Lower leg skin (tissue), 4 donors: ENCODE data around the gene SCGB2A2. TPM values are rescaled to one million over a fixed set of nuclear protein-coding genes. Genes with fewer than 3 reads are reported as not detected.

Experiments used
- DNase-seq, 2 donors: peaks; one replicate each; pipeline ENCODE4 v3.0.0-alpha.2; 2019; ENCODE audit warnings: low spot score in 2 of 2
- H3K4me3 ChIP-seq: fragments of 200-600 bp; sonication (generic); 2 replicates; pipeline ENCODE4 v1.5.1; 2017; ENCODE audit warnings: mild to moderate bottlenecking, low read depth; ENCODE audit not compliant: poor library complexity, severe bottlenecking
- POLR2A ChIP-seq, 2 donors: fragments of 450-650 bp; IDR thresholded peaks; one replicate each; pipeline ENCODE4 v1.6.1; 2016 to 2017; ENCODE audit warnings: antibody characterized with exemption in 2 of 2, mild to moderate bottlenecking in 1 of 2, moderate library complexity in 1 of 2
- WGBS, 2 donors: methylation state at CpG; one replicate each; pipeline ENCODE4 v1.1.5; 2018; 5-methylcytosine and 5-hydroxymethylcytosine counted together
- intact Hi-C: fragments of 100-400 bp; cut with DNase I; formaldehyde crosslinking; loops from one replicate; pipeline ENCODE4 v1.15.0; 2023; ENCODE audit warnings: low total_unique reads
- total RNA-seq, 4 donors: library from RNA; depleted of rRNA; stranded (reverse); fragments of >200 nt; gene quantifications; one replicate each; pipeline ENCODE4 v1.1.0, GENCODE V29; 2016
- TF ChIP-seq, protein P1 (sequence below), 3 donors: fragments of 450-650 bp; IDR thresholded peaks; one replicate each; pipeline ENCODE4 v1.5.1; 2016; ENCODE audit warnings: antibody characterized with exemption in 3 of 3, mild to moderate bottlenecking in 3 of 3, moderate library complexity in 2 of 3

Gene SCGB2A2
- total RNA-seq, 4 donors from 2014 or later = 410 to 1,440 (median 953) TPM

GRCh38 chr11:62273284-62273683 is 3.3 kb downstream of the SCGB2A2 start:
- 81 to 86% methylated on average over 5 of the region's 5 CpGs for WGBS, 2 donors
- TF ChIP-seq, protein P1, sequence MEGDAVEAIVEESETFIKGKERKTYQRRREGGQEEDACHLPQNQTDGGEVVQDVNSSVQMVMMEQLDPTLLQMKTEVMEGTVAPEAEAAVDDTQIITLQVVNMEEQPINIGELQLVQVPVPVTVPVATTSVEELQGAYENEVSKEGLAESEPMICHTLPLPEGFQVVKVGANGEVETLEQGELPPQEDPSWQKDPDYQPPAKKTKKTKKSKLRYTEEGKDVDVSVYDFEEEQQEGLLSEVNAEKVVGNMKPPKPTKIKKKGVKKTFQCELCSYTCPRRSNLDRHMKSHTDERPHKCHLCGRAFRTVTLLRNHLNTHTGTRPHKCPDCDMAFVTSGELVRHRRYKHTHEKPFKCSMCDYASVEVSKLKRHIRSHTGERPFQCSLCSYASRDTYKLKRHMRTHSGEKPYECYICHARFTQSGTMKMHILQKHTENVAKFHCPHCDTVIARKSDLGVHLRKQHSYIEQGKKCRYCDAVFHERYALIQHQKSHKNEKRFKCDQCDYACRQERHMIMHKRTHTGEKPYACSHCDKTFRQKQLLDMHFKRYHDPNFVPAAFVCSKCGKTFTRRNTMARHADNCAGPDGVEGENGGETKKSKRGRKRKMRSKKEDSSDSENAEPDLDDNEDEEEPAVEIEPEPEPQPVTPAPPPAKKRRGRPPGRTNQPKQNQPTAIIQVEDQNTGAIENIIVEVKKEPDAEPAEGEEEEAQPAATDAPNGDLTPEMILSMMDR (IDR thresholded peaks at IDR 0.05) = no peak
- no peak for TF ChIP-seq POLR2A (IDR thresholded peaks at IDR 0.05)
- no peak for DNase-seq
- intact Hi-C loops = no loop called here
- H3K4me3 ChIP-seq = no peak overlapping the region

GRCh38 chr11:62273789-62274275 is 3.9 kb downstream of the SCGB2A2 start:
- intact Hi-C loops = no loop called here
- 77 to 83% methylated on average over 7 of the region's 7 CpGs for WGBS, 2 donors
- no peak for DNase-seq
- H3K4me3 ChIP-seq = no peak overlapping the region
- no peak for TF ChIP-seq POLR2A (IDR thresholded peaks at IDR 0.05)
- TF ChIP-seq, protein P1 (IDR thresholded peaks at IDR 0.05) = no peak

DNA sequence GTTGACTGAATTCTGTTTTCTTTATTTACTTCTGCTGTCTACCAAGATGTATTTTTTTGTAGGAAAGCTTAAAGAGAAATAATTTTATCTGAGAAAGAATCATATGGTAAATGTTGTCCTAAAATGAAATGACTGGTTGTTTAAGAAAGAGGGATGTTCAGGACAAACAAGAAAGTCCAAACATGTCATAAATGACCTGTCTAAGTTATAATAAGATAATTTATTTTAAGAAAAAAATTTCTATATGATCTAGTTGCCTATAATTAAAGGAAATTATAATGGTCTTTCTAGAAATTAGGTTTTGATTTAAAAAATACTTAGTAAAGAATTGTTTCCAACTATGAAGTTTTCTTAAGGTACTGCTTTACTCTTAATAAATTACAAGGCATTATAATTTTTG is 10.5 kb downstream of the SCGB2A2 start:
- TF ChIP-seq POLR2A (IDR thresholded peaks at IDR 0.05) = no peak
- TF ChIP-seq, protein P1 (IDR thresholded peaks at IDR 0.05) = no peak
- DNase-seq = no peak
- no peak overlapping the region for H3K4me3 ChIP-seq
- intact Hi-C loops = no loop called here

GRCh38 chr11:62295504-62295903 is 25.5 kb downstream of the SCGB2A2 start:
- no peak for DNase-seq

DNA sequence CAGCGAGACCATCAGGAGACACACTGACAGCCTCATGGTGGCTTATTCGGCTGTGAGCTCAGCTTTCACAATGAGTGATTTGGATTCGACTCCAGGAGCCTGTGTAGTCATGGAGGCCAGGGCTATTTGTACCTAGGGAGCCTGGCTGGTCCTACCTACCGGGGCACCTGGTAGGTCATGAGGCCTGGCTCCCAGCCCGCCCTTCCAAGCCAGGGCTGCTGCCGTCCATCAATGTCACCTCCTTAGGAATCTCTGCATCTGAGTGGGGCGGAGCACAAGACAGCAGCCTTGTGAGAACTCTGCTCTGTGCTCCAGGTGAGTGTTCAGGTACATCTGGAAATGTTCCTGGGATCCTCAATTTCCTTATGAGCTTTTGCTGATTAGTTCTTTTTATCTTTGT is 29.0 kb downstream of the SCGB2A2 start, which contains the start of gene SCGB1D4:
Gene SCGB1D4 (minus strand): TSS at position 101 of the 400 bp plus-strand sequence. CDS start 65 bp downstream, at position 36.
- TF ChIP-seq, protein P1 (IDR thresholded peaks at IDR 0.05) = no peak
- no peak for TF ChIP-seq POLR2A (IDR thresholded peaks at IDR 0.05)
- no peak within 1 kb of the TSS for H3K4me3 ChIP-seq
- WGBS, 2 donors = 64 to 66% methylated on average over 7 of the region's 7 CpGs
- intact Hi-C loops = no loop called here
- DNase-seq = no peak

More at GRCh38 chr11:62295504-62295903, 25.5 kb downstream of the SCGB2A2 start:
- TF ChIP-seq, protein P1 (IDR thresholded peaks at IDR 0.05) = no peak
- no peak for TF ChIP-seq POLR2A (IDR thresholded peaks at IDR 0.05)
- WGBS, 2 donors = 37 to 39% methylated on average over 2 of the region's 2 CpGs
- H3K4me3 ChIP-seq = no peak overlapping the region
- intact Hi-C loops = no loop called here

DNA sequence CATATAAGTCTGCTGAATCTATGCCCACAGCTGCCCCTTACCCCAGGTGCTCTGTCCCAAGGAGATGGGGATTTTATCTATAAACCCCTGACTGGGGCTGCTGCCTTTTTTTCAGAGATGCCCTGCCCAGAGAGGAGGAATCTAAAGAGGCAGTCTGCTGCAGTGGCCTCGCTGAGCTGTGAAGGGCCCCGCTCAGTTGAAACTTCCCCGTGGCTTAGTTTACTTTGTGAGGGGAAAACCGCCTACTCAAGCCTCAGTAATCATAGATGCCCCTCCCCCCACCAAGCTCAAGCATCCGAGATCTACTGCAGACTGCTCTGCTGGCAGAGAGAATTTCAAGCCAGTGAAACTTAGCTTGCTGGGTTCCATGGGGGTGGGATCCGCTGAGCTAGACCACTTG is 36.3 kb downstream of the SCGB2A2 start:
- 49 to 50% methylated on average over 6 of the region's 6 CpGs for WGBS, 2 donors
- no peak overlapping the region for H3K4me3 ChIP-seq
- no peak for TF ChIP-seq POLR2A (IDR thresholded peaks at IDR 0.05)
- TF ChIP-seq, protein P1 (IDR thresholded peaks at IDR 0.05) = no peak
- intact Hi-C loops = no loop called here
- no peak for DNase-seq
